ENCODE measurements around the gene REPIN1.

Gene REPIN1

GRCh38 chr7:150397346-150398107 lies 28.9 kb downstream of the REPIN1 start:
- no peak for DNase-seq

DNA sequence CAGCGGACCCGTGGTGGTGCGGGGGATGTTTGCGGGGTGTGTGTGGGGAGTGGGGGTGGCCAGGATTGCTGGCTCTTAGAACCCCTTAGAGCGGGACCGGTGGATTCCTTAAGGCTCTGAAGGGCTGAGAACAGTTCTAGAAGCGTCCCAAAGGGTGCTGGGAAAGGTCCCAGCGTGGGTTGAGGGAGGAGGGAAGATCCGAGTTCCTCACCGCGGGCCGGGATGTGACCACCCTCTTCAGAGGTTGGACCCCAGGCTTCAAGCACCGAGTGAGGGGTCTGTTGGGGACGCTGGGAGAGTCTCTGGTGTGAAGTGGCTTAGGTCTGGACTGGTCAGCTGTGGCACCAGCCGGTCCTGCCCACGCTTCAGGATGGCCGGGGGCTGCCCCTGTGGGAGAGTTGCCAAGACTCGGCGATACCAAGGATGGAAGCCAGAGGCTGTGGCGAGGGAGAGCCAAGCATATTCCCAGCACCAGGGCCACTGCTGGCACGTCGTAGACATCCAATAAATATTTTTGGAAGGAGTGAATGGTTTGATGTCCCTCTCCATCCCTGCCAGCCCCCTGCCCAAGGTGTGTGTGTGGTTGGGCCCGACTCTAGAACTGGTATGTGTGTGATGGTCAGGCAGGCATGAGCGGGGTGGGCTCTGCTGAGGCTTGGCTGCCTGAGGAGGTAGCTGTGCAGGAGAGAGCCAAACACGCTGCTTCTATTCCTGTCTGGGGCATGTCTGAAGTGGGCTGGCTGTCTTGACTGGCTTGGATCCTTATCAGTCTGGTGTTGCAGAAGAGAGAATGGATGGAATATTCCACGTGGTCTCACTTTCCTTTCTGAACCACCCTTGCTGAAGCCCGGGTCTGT lies 29.7 kb downstream of the REPIN1 start:
- no peak for DNase-seq

GRCh38 chr7:150398965-150399320 lies 30.3 kb downstream of the REPIN1 start:
- no peak for DNase-seq

DNA sequence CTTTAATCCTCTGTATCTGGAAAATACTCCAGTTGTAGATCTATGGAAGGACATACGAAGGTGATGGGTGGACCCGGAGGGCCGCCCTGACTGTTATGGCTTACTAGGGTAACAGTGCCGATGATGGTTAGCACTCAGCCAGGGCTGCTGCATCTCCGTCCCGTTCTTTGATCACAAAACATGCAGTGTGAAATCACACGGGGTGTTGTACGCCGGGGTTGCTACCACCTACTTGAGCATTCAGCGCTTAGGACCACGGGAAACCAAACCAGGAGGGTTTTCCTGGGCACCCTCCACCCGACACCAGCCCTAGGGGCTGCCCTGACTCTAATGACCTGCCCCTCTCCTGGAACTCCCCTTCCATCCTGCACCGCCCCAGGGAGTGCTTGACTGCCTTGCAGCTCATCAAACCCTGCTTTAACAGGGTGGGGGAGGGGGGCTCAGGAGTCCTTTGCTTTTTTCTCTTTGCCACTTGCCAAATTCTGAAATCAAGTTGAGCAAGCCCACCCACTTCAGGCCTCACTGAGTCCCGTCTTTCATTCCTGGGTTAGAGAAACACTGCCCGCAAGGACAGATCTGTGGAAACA lies 30.9 kb downstream of the REPIN1 start:
- DNase-seq, result no peak

DNA sequence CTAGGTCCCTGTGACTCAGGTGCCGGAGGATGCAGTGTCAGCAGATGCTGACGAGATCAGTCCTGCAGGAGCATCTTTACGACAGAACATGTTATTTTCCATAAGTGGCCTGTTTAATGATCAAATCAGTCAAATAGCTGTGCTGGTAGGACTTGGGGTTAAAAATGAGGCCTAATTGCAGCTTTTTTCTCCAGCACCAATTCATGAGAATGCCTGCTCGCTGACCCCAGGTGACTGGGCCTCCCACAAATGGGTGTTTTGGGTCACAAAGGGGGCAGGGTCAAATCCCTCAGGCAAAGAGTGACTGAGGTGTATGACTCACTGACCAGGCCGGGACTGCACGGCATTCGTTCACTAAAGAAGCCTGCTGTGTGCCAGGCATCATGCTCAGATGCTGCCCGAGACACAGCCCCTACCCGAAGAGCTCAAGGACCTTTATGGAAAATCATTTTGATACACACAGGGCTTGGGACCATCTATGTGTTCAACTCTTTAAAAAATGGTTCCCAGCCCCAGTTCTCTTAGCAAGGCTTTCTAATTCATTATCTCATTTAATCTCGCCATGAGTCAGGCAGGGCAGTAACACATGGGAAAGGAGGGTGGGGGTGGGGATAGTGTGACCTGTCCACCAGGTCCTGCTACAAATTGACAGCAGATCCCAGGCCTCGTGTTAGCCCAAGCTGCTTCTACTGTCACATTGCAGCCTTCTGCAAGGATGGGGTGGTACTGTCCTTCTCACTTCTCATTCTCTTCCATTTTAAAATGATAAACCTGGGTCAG lies 31.6 kb downstream of the REPIN1 start:
- no peak for DNase-seq

DNA sequence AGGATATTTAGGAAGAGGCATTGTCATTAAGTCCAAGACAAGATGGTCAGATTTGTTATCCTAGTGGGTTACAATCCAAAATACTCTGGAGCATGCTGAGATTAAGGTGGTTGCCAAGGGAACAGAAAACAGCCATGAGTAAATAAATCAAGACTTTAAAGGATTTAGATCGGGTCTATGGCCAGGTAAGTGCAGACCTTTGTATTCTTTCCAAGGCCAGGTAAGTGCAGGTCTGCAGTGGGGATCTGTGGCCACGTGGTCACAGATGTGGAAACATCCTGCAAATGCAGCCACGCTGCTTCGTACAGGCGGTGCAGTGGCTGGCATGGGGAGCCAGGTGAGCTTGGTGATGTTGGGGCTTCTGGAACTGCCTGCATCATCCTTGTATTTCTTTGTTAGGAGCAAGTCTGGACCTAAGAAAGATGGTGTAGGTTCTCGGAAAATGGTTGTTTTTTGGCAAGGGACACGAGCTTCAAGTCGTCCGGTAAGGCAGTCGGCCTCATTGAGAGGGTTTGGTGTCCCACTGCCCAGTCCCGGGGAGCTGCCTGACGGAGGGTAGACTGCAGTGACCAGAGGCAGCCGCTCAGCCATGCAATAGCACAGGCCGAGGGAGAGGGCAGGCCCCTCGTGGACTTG lies 32.3 kb downstream of the REPIN1 start:
- no peak for DNase-seq

GRCh38 chr7:150401424-150401790 lies 32.8 kb downstream of the REPIN1 start:
- DNase-seq, result no peak

DNA sequence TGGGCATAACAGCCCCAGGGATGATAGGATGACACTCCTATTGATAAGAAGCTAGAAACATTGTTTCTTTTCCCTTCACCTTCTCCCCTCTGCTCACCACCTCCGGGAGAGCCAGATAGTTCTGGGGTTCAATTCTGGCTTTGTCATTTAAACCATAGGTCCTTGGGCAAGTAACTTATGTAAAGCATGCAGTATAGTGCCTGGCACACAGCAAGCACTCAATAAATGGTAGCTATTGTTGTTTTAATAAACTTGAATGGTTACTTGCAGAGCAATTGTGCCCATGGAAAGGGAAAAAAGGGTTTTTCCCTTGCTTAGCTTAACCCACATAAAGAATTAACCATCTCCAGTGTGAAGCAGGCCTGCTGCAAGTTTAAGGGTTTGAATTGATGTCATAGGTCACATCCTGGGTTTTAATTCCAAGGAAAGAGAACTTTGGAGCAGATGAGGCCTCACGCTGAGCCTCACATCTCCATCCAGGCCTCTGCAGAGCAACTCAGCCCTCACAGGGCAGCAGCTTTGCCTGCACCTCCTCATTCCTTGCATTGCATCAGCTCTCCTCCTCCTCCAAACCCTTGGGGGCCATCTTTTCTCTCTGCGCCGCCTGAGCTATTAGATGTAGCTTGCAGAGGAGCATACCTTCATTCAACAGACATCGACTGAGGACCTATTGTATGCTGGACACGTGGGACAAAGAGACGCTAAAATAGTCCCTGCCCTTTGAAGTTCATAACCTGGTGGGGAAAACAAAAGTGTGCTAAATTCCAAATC lies 33.4 kb downstream of the REPIN1 start:
- no peak for DNase-seq

DNA sequence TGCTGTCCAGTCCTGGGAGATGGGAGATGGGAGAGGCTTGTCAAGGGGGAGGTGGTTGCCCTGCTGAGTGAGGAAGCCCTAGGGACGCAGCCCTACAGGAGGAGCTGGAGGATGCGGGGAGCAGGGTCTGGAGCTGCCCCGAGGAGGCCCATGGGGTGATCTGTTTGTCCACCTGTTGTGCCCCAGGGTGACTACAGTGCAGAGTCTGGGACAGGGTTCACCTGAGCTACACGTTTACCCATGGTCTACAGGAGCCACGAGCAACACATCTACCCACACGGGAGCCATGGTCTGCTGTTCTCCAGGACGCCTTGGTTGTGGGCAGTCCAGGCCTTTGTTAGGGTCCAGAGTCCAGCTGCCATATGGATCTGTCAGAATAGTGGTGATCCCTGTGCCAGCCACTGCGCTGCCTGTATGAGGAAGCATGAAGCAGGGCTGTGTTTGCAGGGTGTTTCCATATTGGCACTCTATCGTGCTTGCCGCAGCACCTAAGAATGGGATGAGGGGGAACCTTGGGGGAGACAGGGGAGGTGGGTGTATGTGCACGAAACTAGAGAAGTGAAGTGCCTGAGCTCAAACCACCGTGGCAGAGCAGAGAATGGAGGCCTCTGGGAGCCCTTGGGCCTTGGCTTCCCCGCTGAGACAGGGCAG lies 34.2 kb downstream of the REPIN1 start:
- DNase-seq, result no peak

DNA sequence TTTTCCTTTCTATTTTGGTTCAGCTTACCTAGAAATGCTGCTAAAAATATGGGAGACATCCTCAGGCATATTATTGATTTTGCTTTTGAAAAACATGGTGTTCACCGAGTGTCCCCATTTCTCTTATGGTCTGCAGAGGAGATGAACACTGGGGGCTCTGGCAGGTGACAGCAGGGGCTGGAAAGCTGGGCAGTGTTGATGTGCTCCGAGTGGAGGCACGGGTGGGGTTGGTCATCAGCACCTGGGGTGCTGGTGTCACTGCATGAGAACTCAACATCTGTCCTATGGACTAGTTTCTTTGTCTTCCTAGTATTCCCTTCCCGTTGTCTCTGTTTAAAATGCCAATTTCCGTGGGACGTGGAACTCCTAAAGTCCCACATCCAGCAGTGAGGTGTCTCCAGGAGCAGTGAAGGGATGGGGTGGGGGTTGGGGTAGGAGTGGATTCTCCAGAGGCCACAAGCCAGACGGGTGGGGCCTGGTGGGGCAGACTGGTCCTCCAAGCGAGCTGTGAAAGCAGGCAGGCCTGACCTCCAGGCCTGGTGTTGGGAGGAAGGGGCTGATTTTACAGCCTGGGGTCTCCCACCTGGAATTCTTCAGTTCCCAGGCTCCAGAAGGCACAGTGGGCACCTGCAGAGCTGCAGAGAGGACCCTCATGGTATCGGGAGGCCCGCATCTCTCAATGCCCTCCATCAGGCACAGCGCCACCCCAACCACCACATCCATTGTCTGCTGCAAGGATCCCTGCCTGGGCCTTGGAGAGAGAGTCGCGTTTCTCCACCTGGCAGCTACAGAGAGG lies 35.0 kb downstream of the REPIN1 start:
- DNase-seq, result no peak

GRCh38 chr7:150404172-150404804 lies 35.7 kb downstream of the REPIN1 start:
- DNase-seq, result no peak

DNA sequence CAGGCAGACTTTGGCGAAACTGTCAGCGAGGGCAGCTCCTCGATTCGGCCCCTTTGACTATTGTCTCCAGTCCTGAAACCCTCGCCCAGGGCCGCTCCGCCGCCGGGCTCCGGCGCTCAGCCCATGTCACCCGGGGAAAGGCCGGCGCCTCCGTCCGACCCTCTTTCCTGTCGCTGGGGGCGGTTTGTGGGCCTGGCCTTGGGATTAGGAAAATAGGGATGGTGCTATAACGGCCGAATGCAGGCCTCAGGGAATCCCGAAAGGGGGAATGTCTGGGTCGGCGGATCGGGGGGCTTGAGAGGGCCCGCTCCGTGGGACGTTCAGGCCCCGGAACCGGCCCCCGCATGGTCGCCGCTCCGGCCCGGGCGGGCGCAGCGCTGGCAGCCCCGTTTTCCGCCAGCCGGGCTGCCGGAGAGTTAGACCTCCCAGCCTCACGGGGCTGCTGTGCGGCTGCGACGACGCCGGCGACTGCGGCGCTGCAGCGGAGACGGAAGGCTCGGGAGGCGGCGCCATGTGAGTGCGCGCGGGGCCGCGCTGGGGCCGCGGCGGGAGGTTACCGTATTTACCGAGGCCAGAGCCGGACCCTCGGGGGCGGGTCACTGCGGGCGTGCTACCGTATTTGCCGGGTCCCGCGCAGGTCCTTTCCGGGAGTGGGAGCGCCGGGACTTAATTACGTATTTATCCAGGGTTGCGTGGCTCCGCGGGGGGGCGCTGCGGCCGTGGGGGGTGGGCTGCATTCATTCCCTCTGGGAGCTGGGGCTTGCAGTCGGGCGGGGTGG lies 36.4 kb downstream of the REPIN1 start:
- peak; percentile 60 to 64 for DNase-seq

- DNase-seq, result peak in 1 of 2 donors; percentile 10
Observed at GRCh38 chr7:150405584-150406311, 37.1 kb downstream of the REPIN1 start.

DNA sequence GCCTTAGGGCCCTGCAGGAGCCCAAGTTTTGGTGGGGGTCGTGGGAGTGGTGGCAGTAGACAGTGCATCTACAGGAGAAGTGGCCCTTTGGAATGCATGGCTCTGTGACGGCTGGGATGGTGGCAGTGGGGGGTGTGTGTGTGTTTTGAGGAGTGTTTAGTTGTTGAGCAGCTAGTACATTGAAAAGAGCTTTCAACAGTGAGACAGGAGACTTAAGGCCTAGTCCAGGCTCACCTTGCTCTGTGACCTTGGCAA lies 37.6 kb downstream of the REPIN1 start:
- no peak for DNase-seq

GRCh38 chr7:150406567-150407421 lies 38.2 kb downstream of the REPIN1 start:
- DNase-seq, result peak; percentile 22 to 35

DNA sequence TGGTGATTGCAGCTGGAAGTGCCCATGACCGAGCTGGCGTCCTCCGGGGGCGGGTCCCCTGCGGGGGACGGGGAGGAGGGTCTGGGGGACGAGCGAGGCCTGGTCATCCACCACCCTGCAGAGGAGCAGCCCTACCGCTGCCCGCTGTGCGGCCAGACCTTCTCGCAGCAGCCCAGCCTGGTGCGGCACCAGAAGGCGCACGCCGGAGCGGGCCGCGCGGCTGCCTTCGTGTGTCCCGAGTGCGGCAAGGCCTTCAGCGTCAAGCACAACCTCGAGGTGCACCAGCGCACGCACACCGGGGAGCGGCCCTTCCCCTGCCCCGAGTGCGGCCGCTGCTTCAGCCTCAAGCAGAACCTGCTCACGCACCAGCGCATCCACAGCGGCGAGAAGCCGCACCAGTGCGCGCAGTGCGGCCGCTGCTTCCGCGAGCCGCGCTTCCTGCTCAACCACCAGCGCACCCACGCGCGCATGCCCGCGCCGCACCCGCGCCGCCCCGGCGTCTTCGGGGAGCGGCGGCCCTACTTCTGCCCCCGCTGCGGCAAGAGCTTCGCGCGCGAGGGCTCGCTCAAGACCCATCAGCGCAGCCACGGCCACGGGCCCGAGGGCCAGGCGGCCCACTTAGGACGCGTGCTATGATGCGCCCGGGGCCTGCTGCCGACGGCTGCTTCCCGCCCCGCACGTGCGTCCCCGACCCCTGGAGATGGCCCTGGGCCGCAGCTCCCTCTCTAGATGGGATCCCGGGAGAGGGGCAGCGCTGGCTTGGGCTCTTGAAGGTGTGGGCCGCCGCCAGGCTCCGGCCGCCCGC lies 39.2 kb downstream of the REPIN1 start:
- no peak for DNase-seq
